GM18499 (cell line): ENCODE data around the gene CLEC16A.
A peak's percentile ranks its signal among the peaks of the same experiment; 100 is the strongest.

Experiments used
- ATAC-seq: cut with Tn5 transposase; IDR thresholded peaks from one replicate; pipeline ENCODE4 v1.9.1; 2021; ENCODE audit warnings: moderate number of reproducible peaks; ENCODE audit not compliant: insufficient read depth, unreplicated experiment

CLEC16A gene

DNA sequence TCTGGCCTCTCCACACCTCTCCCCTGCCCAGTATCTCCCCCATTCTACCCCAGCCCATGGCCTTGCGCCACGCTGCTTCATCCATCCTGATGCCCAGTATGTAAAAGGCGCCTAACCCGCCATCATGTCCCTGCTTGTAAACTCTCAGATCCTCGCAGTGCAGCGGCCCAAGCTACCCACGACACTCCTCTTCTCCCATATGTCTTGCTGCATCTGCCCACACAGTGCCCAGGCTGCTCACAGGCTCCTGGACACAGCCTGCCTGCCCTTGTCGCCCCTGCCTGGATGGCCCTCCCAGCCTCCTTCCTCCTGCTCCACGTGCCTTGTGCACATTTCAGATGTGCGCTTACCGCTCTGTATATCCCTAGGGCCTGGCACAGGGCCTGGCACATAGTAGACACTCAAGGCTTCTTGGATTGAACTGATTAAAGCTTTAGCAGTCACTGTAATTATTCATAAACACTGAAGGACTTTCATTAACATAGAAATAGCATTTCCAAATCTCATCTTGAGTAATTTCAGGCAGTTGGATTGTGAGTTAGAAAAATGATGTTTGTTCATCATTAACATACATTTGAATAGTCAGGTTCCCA, 129.1 kb downstream of the CLEC16A start:
- no peak for ATAC-seq

DNA sequence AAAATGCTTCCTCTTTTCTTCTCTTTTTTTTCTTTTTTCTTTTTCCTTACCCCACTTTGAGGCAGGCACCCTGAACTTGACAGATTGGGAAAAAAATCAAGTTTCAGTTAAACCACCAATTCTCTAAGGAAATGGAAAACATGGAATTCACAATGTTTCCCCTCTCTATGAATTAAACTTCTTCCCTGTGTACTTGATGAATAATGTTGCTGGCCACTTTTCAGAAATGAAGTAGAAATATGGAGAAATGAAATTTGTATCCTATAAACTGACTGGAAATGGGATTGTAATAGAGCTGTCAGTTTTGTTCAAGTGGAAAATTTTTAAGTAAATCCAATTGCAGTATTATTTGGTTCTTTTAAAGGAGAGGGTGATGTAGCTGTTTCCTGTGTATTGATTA, 129.8 kb downstream of the CLEC16A start:
- ATAC-seq: no peak

DNA sequence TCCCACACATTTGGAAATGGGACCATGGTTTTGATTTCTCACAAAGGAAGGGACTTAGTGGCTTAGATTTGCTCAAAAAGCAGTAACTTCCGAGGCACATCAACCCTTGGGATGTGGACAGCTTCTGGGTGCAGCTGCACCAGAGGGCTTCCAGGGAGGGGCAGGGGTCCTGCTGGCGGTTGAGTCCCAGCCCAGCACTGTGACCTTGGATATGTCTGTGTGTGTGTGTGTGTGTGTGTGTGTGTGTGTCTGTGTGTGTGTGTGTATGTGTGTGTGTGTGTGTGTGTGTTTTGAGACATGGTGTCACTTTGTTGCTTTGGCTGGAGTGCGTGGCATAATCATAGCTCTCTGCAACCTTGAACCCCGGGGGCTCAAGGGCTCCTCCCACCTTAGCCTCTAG, 130.8 kb downstream of the CLEC16A start:
- ATAC-seq: no peak

DNA sequence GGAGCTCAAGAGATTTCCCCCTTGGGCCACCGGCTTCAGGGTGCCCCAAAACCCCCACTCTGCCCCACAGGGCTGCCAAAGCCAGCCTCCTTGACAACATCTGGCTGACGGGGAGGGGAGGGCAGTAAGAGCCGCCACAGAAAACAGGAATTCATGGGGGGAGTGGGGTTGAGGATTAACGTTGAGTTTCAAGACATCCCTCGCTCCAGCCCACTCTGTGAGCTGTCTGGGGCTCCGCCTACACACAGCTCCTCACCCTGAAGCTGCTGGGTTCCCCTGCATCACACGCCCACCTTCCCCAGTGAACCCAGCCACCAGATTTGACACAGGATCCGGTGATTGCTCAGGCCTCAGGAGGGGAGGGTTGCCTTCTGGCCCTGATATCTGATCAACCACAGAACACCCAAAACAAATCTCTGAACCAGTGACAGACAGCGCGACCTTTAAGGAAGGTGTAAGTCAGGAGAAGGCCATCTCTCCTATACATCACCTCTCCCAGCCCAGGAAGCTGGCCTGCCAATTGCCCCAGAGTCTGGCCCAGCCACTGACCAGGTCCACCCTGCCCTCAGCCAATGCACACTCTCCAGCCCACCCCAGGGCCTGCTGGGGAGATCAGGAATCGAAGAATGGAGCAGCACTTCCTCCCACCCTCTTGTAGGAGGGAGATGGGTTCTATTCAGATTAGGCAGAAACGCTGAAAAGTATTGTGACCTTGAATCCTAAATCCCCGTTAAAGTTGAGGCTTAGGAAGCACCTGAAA, 132.1 kb downstream of the CLEC16A start:
- peak; percentile 56 for ATAC-seq

DNA sequence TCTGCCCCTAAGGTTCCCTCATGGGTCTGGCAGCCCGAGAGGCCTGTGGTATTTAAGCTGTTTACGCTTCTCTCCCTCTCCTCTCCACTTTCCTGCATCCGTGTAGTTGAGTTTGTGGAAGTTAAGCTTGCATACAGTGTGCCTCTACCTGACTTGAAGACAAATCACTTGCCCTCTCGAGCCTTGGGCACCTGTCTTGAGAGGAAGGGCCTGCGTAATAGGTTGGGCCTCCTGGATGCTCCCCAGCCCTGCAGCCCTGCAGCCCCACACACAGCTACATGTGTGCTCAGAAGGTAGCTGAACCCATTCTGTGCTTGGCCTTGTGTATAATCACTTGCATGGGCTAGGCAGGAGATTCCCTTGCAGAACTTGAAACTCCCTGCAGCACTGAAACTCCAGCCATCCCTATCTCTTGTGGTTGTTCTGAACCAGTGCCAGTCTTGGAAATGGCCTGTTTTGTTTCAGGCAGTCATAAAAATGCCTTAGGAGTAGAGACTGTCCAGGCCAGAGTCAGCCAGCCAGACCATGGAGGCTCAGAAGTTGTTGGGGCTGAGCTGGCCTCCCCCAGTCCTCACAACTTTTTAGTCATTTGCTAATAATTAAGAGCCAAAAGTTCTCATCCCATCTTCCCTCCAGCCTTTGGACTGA, 134.6 kb downstream of the CLEC16A start:
- no peak for ATAC-seq

DNA sequence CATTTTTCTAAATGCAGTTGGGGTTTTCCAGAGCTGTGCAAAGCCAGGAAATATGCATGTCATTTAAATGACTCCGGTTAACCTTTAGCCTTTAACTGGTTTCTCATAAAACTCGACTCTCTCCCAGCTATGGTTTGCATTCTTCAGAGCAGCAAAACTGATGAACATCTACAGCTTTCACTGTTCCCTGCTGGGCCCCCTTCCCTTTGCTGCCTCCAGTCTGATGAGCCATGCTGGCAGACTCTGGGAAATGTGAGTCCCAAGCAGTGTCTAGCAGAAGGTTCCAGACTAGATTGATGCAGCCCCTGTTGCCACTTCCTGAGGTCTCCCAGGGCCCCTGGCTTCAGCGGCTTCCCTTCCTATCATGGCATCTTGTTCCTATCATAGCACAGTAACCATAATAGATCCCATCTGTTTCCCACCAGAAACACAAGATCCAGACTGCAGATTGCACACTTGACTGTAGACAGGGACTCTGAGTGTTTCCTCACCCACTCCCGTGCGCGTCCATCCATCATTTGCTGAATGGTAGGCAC, 135.4 kb downstream of the CLEC16A start:
- no peak for ATAC-seq

DNA sequence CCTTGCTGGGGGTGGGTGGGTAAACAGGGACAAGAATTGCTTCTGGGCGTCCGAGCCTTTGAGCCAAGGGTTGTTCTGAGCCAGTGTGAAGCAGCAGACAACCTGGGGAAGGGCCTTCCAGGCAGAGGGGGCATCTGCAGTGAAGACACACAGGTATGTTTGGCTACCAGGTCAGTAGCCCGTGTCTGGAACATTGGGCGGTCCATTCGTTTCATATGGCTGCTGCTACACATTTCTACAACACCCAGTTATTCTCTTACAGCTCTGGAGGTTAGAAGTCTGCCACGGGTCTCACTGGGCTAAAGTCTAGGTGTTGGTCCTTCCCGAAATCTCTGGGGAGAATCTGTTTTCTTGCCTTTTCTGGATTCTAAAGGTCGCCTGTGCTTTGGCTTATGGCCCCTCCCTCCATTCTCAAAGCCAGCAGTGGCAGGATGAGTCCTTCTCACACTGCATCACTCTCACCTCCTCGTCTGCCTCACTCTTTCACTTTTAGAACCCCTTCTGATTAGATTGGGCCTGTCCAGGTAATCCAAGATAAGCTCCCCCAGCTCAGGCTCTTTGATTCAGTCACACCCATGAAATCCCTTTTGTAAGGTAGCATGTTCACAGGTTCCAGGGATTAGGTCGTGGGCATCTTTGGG, 136.1 kb downstream of the CLEC16A start:
- ATAC-seq: no peak

DNA sequence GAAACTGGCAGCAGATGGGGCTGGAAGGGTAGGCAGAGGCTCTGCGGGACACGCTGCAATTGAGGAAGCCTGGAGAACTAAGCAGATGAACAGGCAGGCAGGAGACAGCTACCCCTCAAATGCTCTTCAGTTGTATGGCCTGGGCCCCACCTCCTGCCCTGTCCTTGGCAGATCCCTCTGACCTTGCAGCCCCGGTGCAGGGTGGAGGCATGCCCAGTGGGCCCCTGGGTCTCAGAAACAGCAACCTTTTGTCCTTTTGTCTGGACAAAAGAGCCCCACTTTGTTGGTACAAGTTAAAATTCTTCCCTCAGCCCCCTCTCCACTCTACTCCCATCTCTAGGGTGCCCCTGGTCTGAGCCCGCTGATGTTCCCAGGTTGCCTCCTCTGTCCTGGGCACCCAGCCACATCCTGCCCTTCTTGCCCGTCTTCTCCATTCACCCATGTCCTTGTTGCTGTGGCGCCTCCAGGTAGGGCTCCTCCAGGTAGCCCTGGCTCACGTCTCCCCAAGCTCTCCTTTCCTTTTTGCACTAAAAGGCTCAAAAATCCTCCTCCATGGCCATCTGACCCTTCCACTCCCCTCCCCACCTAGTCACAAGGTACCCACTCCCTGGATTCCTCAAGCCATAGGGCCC, 136.8 kb downstream of the CLEC16A start:
- no peak for ATAC-seq

DNA sequence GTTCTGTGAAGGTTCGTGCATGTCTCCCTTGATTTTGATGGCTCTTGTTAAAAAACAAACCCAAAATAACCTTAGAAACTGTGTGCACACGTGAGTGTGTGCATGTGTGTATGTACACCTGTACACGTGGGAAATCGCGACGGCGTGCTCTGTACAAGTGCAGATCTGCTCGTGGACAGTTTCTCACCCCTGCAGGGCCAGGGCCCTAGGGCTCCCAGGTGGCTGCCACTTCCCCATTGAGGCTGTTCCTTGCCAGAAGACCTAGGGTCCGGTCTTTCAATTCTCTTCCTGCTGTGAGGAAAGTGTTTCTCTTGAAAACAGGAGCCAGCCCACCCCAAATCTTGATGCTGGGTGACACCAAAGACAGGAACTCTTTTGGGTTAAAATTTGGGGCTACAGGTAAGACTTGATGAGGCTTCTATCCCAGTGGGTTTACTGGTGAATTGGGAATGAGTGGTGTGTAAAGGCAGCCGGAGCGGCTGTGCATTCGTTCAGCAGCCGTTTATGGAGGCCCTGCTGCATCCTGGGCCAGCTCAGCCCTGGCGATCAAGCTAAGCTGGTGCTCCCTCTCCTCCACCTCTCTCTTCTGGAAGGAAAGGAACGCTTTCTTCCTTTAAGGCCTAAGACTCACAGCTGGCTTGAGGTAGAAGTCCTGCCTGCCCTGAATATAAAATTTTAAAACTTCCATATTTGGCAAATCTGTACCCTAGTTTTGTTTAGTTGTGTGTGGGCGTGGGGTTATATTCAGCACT, 137.9 kb downstream of the CLEC16A start:
- no peak for ATAC-seq

DNA sequence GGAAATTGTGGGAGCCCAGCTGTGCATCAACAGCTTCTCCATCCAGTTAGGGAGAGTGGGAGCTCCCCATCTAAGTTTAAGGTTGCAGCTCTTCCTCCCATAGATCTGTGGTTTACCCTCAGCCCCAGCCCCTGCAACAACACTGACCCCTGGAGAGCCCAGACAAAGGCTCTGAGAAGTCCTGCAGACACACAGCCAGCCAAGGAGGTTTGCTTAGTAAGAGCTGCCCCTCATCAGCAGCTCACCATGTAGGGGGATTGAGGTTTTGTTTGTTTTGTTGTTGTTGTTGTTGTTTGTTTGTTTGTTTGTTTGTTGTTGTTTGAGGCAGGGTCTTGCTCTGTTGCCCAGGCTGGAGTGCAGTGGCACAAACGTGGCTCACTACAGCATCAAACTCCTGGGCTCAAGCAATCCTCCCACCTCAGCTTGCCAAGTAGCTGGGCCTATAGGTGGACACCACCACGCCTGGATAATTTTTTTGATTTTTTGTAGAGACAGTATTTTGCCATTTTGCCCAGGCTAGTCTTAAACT, 138.6 kb downstream of the CLEC16A start:
- ATAC-seq: no peak

DNA sequence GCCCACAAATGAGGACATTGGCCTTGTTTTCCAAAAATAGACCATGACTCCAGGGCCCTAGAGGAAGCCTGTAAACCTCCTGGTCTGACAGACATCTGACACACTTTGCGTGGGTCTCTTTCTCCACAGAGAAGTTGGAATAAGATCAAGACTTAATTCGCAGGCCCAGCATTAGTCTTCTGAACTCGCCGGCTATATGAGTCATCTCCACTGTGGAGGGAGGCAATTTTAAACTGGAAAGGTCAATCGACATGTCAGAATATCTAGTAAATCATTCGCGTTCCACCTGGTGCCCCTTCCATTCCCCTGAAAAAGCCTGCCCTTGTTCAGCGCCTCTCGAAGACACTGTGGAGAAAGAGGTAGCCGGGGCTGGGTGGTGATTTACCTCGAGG, 140.1 kb downstream of the CLEC16A start:
- ATAC-seq: no peak

DNA sequence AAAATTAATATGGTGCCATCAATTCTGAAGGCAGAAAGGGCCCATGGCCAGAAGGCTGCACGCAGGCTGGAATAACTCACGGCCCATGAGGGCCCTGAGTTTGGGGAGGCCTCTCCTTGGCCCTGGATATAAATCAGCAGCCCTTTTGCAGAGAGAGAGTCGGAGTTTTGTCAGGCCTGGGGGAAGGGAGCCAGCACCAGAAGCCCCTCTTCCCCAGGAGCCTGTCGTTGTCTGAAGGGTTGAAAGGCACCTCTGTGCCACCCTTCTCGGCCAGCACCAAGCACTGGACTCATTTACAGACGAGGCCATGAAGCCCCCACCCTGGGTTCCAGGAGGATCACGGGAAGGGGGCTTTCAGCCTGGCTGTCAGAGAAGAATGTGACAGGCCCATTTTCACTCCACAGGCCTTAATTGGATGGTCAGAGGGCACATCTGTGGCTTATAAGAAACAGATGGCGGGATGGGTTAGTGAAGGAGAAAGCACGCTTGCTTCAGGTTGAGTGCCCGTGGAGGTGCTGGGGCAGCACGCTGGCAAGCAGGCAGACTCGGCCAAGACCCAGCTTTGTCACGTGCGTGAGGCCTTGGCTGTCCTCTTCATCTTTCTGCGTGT, 140.6 kb downstream of the CLEC16A start:
- ATAC-seq: no peak

DNA sequence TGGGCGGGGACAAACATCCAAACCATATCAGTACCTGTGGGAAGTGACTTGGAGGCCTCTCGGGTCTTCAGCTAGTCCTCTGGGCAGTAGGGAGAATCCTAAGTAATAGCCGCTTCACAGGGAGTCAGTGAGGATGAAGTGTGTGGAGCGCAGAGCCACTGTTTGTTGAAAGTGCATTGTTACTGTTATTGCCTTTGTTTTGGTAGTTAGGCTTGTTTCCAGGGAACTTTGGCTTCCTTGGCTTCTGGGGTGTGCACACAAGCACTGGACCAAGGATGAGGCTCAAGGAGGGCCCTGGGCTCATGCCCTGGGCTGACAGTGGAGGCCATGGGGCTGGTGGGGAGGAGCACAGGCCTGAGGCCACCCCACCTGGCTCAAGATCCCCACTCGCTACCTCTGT, 141.6 kb downstream of the CLEC16A start:
- no peak for ATAC-seq

DNA sequence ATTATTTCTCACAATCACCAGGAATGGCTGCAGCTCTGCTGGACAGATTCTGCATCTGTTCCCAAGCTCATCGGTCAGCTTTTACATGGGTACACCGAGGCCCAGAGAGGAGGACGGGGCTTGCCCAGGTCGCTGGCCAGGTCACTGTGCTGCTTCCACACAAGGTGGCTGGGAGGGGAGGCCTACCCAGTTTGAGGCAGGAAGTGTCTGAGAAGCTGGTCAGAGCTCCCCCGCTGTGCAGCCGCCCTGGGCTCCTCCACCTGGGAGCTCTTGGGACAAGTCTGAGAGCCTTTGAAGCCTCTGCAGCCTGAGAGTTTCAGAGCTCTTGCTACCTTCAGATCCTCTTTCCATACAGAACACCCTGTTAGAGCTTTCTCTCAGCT, 143.3 kb downstream of the CLEC16A start:
- no peak for ATAC-seq

DNA sequence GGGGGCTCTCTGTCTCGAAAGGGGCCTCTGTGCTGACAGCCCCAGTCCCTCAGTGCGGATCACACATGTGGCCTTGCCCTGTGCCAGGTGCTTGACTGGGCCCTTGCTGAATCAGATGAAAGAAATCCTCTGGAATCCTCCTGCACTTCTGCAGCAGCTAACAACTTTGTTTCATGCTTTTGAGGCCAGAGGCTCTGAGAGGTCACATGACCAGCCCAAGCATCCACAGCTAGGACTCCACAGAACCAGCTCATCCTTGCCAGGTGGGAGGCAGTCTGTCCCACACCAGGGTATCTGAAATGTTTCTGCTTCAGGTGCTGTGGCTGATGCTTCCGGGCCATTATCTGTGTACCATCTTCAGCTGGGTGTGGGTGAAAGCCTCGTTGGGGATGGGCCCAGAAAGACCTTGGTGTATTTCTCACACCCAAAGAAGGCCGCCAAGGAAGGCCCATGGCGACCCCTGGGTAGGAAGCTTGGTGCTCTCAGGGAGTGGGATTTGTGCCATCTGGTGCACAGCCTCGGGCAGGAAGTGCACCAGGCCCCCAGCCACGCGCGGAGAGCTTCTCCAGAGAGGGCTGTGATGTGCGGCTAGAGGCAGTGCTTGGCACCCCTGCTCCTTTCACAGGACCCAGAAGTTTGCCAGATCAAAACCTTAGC, 143.8 kb downstream of the CLEC16A start:
- ATAC-seq: no peak

DNA sequence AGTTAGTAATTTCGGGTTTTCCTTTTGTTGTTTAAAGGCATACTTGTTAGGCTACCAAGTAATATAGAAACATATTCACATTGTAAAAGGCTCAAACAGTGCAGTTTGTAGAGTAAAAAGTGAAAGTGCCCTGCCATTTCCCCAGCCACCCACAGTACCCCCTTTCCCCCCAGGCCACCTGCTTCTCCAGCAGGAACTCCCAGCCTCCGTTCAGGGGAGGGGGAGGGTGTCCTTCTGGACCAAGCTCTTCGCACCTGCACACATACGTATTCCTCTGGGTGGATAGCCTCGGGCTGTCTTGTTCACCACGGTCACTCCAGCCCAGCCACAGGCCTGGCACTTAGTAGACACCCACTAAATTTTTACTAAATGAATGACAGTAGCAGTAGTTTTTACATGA, 144.5 kb downstream of the CLEC16A start:
- no peak for ATAC-seq

DNA sequence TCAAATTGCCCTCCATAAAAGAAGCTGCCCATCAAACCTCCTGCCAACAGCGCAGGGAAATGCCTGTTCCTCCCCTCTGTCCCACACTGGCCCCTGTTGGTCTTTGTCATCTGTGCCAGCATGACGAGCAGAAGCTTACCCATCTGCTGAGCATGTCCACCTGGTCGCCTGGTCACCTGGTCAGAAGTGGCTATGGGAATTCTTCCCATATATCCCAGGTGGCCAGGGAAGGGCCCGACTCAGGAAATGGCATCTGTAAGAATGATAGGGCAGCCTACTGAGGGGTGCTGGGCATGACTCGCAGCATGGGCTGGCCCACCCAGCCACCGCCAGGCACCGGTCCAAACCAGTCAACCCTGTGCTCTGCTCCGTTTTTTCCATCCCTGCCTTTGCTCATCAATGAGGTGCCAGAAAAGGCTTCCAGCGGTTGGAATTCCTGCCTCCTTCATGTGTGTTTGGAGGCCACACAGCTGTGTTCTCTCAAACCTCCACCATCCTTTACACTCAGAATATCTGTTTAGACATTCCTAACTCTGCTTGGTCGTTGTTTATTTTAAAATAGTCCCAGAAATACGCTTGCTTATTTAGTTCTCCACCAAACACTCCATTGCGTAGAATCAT, 145.2 kb downstream of the CLEC16A start:
- ATAC-seq: no peak

DNA sequence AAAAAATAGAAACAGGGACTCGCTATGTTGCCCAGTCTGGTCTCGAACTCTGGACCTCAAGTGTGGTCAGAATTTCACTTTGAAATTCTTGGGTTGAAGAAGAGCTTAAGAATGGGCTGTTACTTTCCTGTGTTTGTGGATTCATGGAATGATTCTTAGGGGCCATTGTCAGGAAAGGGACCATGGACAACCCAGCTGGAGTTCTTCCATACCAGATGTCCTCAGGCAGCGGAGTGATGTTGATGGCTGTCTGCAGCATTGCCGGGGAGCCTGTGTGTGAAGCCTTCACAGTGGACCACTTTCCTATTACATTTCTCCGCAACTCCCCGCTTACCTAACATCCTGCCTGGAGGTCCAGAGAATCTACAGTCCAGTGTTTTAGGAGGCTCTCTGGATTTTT, 145.9 kb downstream of the CLEC16A start:
- ATAC-seq: no peak
